Nasal cavity respiratory epithelium epithelial cell of viscerocranial mucosa (primary cell): Measurements from ENCODE around the gene IL13RA2. TPM values are rescaled to one million over a fixed set of nuclear protein-coding genes. Genes with fewer than 3 reads are reported as not detected.

Experiments used
- total RNA-seq: library from RNA; depleted of rRNA; stranded (reverse); fragments of >200 nt; gene quantifications from 2 replicates; pipeline ENCODE4 v1.2.3, GENCODE V29; 2014

IL13RA2 gene, protein sequence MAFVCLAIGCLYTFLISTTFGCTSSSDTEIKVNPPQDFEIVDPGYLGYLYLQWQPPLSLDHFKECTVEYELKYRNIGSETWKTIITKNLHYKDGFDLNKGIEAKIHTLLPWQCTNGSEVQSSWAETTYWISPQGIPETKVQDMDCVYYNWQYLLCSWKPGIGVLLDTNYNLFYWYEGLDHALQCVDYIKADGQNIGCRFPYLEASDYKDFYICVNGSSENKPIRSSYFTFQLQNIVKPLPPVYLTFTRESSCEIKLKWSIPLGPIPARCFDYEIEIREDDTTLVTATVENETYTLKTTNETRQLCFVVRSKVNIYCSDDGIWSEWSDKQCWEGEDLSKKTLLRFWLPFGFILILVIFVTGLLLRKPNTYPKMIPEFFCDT
- 1.1 and 35.9 TPM in 2 replicates for total RNA-seq

DNA sequence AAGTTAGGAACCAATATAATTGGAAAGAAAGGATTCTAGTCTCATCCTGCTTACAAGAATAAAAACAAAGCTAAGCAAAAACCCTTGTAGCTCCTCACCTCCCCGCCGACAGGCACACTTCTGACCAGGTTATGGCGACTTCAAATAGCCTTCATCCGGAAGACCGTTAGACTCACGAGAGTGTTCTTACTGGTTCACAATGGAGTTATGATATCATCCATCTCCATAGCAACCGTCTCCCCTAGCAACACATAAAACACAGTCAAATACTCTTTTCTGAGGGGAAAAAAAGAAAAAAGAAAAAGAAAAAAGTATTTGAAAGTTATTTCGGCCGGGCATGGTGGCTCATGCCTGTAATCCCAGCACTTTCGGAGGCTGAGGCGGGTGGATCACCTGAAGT lies at the start of gene IL13RA2:
TSS of gene IL13RA2 (minus strand) at position 162 of the 400 bp plus-strand sequence. CDS start 347 bp downstream, outside the sequence.

Other genes with a start within 250 kb of the IL13RA2 start
- gene RBMXL3, start 171.8 kb upstream of the IL13RA2 start, total RNA-seq = not detected in 2 replicates
- under 0.01 TPM in 1 of 2 replicates, not detected in the other for gene LRCH2, start 216.5 kb upstream of the IL13RA2 start, total RNA-seq